ENCODE data around the gene SVOPL. TPM values are rescaled to one million over a fixed set of nuclear protein-coding genes. Genes with fewer than 3 reads are reported as not detected.

The SVOPL gene
- total RNA-seq, 1 experiment from 2014 or later: not detected

- TF ChIP-seq CTCF (IDR thresholded peaks at IDR 0.05 in 2 of 3, conservative IDR thresholded peaks at IDR 0.05 in 1 of 3; ENCODE audit: borderline replicate concordance in 1 of 3, insufficient read depth in 1 of 3, low read depth in 2 of 3, low read length in 2 of 3): no peak
- TF ChIP-seq CBX3 (IDR thresholded peaks at IDR 0.05; ENCODE audit: low read depth): no peak
- no peak for TF ChIP-seq JUND (IDR thresholded peaks at IDR 0.05)
- no peak for TF ChIP-seq SIN3A (IDR thresholded peaks at IDR 0.05; ENCODE audit: low read depth)
Measured at GRCh38 chr7:138563808-138564207, 137.4 kb downstream of the SVOPL start (continued).

GRCh38 chr7:138559448-138559847, 141.7 kb downstream of the SVOPL start:
- peaks cover 0 to 31% of the 10 kb centered on the region in 2 experiments; a peak in 2 of 4 replicates for H3K36me3 ChIP-seq (ENCODE audit: control insufficient read depth in 1 of 2, insufficient read depth in 2 of 2, low read length in 2 of 2)
- H3K4me2 ChIP-seq (ENCODE audit: low read length): no peak overlapping the region
- RAD21 ChIA-PET (ENCODE audit: low non-redundant PET in 1 of 2, low total read pairs in 2 of 2, uncharacterized antibody in 2 of 2, unreplicated experiment in 2 of 2): no interaction called here
- no peak overlapping the region for H3K9ac ChIP-seq (ENCODE audit: low read length)
- no peaks in the 10 kb centered on the region for H3K9me2 ChIP-seq (ENCODE audit: insufficient read depth)
- H3K79me2 ChIP-seq (ENCODE audit: insufficient read depth, low read length): no peaks in the 10 kb centered on the region
- no peak overlapping the region for H3K4me3 ChIP-seq (replicated peaks in 1 of 2; ENCODE audit: low read depth in 1 of 2, low read length in 2 of 2)
- peaks cover 14 to 20% of the 10 kb centered on the region in 2 experiments; a peak in 3 of 4 replicates for H3K9me3 ChIP-seq (ENCODE audit: control insufficient read depth in 1 of 2, insufficient read depth in 1 of 2, low read depth in 1 of 2, low read length in 2 of 2)
- no peak for ATAC-seq
- CTCF ChIA-PET: no interaction called here
- no TSS peak for BruUV-seq (replicated peaks)
- H2AFZ ChIP-seq (ENCODE audit: low read depth, low read length, poor library complexity, severe bottlenecking): no peak overlapping the region
- no peak overlapping the region for H3K27ac ChIP-seq (ENCODE audit: low read depth, low read length)
- POLR2A ChIA-PET: no interaction called here
- no peaks in the 10 kb centered on the region for H3K4me1 ChIP-seq (ENCODE audit: control insufficient read depth in 1 of 2, insufficient read depth in 2 of 2, low read length in 2 of 2)
- no peak for TF ChIP-seq ZFX (IDR thresholded peaks at IDR 0.05)
- TF ChIP-seq POLR2A (IDR thresholded peaks at IDR 0.05; ENCODE audit: borderline replicate concordance, extremely low read depth, insufficient read depth, insufficient read length): no peak
- no peak for TF ChIP-seq SRF (IDR thresholded peaks at IDR 0.05; ENCODE audit: low read depth)
- TF ChIP-seq TCF7L2 (IDR thresholded peaks at IDR 0.05; ENCODE audit: borderline replicate concordance, extremely low read depth, insufficient read depth, insufficient read length): no peak
- intact Hi-C loops (cut with micrococcal nuclease): no loop called here
- no peaks in the 10 kb centered on the region for H4K20me1 ChIP-seq (ENCODE audit: insufficient read depth)
- no peak for DNase-seq (ENCODE audit: low read depth, low spot score)
- H3K27me3 ChIP-seq (ENCODE audit: insufficient read depth, low read length): no peaks in the 10 kb centered on the region

Measured in HCT116 (cell line).